Measurements from ENCODE around the gene KLHL11. TPM values are rescaled to one million over a fixed set of nuclear protein-coding genes. Genes with fewer than 3 reads are reported as not detected.

Gene KLHL11
- 69.5 TPM for total RNA-seq

GRCh38 chr17:41864836-41865595, at the start of gene KLHL11:
Gene KLHL11, minus strand, starts transcription at chr17:41865423. Its CDS starts 53 bp downstream, at chr17:41865370.

GRCh38 chr17:41837761-41838538, 27.3 kb downstream of the KLHL11 start, which contains the start of gene KLHL10:
Gene KLHL10, plus strand, starts transcription at chr17:41837825. Its CDS starts 108 bp downstream, at chr17:41837933.

GRCh38 chr17:41835800-41836549, 29.2 kb downstream of the KLHL11 start, which contains the start of gene NT5C3B:
Gene NT5C3B, minus strand, starts transcription at chr17:41836232. Its CDS starts 39 bp downstream, at chr17:41836193.

GRCh38 chr17:41812381-41813151, 52.7 kb downstream of the KLHL11 start, which contains the start of gene FKBP10:
Gene FKBP10, plus strand, starts transcription at chr17:41813004. Its CDS starts 31 bp downstream, at chr17:41813035.

GRCh38 chr17:41811549-41812380, 53.5 kb downstream of the KLHL11 start, which contains the start of gene P3H4:
Gene P3H4, minus strand, starts transcription at chr17:41811949. Its CDS starts 34 bp downstream, at chr17:41811915.

Small RNA genes lying within 50 kb of the gene (small RNA-seq; reads per million reads assigned to genes)
- not detected for gene AC125257.2 (ENCODE audit: low replicate concordance)

Other genes with a start within 250 kb of the KLHL11 start
- gene KRT17, start 240.8 kb downstream of the KLHL11 start, total RNA-seq, result not detected
- 110 TPM for gene EIF1, start 176.5 kb downstream of the KLHL11 start, total RNA-seq
- not detected for gene GAST, start 153.1 kb downstream of the KLHL11 start, total RNA-seq
- gene HAP1, start 130.8 kb downstream of the KLHL11 start, total RNA-seq, result 0.31 TPM
- 65.7 TPM for gene JUP, start 78.7 kb downstream of the KLHL11 start, total RNA-seq
- gene P3H4, start 53.5 kb downstream of the KLHL11 start, total RNA-seq, result 12.8 TPM
- gene FKBP10, start 52.4 kb downstream of the KLHL11 start, total RNA-seq, result 12.5 TPM
- 93.0 TPM for gene NT5C3B, start 29.2 kb downstream of the KLHL11 start, total RNA-seq
- not detected for gene KLHL10, start 27.6 kb downstream of the KLHL11 start, total RNA-seq
- 131 TPM for gene ACLY, start 53.5 kb upstream of the KLHL11 start, total RNA-seq
- 3.1 TPM for gene ODAD4, start 65.2 kb upstream of the KLHL11 start, total RNA-seq
- 40.7 TPM for gene CNP, start 101.4 kb upstream of the KLHL11 start, total RNA-seq
- gene DNAJC7, start 152.0 kb upstream of the KLHL11 start, total RNA-seq, result 92.3 TPM
- gene NKIRAS2, start 154.7 kb upstream of the KLHL11 start, total RNA-seq, result 36.6 TPM
- 4.7 TPM for gene C17orf113, start 185.2 kb upstream of the KLHL11 start, total RNA-seq
- 0.31 TPM for gene ZNF385C, start 233.1 kb upstream of the KLHL11 start, total RNA-seq
- gene DHX58, start 247.3 kb upstream of the KLHL11 start, total RNA-seq, result 1.6 TPM